ENCODE data around the gene KNSTRN. TPM values are rescaled to one million over a fixed set of nuclear protein-coding genes. Genes with fewer than 3 reads are reported as not detected.
A peak's percentile ranks its signal among the peaks of the same experiment; 100 is the strongest.

KNSTRN gene
- total and polyA plus RNA-seq, 2 of the 8 experiments (the other 6 are each of a cell fraction or from before 2014, with no cell fraction given): 25.1 to 79.4 TPM

GRCh38 chr15:40367686-40368611, 14.6 kb upstream of the KNSTRN start (continued):
- TF ChIP-seq TCF12 (IDR thresholded peaks at IDR 0.05; ENCODE audit: low read depth, low read length): peak; percentile 52; the same call in 1 of the 2 replicates
- TF ChIP-seq EP300 (IDR thresholded peaks at IDR 0.05; ENCODE audit: borderline replicate concordance in 1 of 2, low read depth in 2 of 2, low read length in 2 of 2): peak; percentile 58 to 77; a peak in 2 of 3 replicates
- no peak; the same call in 1 of the 2 replicates for TF ChIP-seq CHD2 (IDR thresholded peaks at IDR 0.05; ENCODE audit: low read length)
- TF ChIP-seq CTCF (IDR thresholded peaks at IDR 0.05; ENCODE audit: control extremely low read depth in 1 of 3, insufficient read depth in 1 of 3, low read depth in 1 of 3, low read length in 3 of 3): peak; percentile 77 to 89 (median 77)
- TF ChIP-seq RAD21 (IDR thresholded peaks at IDR 0.05 in 1 of 2, conservative IDR thresholded peaks at IDR 0.05 in 1 of 2; ENCODE audit: low read depth in 2 of 2, low read length in 2 of 2): peak; percentile 41 to 64
- 0 out of 2 replicates have a peak, but pooled peaks have one; percentile 36 for TF ChIP-seq SP1 (IDR thresholded peaks at IDR 0.05; ENCODE audit: low read depth, low read length)
- TF ChIP-seq HDAC6 (IDR thresholded peaks at IDR 0.05; ENCODE audit: low read depth, low read length): no peak
- no peak for TF ChIP-seq SIX5 (IDR thresholded peaks at IDR 0.05; ENCODE audit: low read depth, low read length)
- TF ChIP-seq TAF7 (optimal IDR thresholded peaks at IDR 0.05; ENCODE audit: borderline replicate concordance, low read depth, low read length): peak; percentile 94
- peak; percentile 89 for TF ChIP-seq KDM4A (IDR thresholded peaks at IDR 0.05; ENCODE audit: low read depth, low read length, severe bottlenecking)
- TF ChIP-seq MAX (IDR thresholded peaks at IDR 0.05): peak; percentile 99
- no peak for TF ChIP-seq ASH2L (IDR thresholded peaks at IDR 0.05; ENCODE audit: low read length)
- TF ChIP-seq EGR1 (IDR thresholded peaks at IDR 0.05; ENCODE audit: borderline replicate concordance, low read depth, low read length): peak; percentile 94
- TF ChIP-seq CTBP2 (IDR thresholded peaks at IDR 0.05; ENCODE audit: borderline replicate concordance, insufficient read depth, insufficient read length, low read length): peak; percentile 93
- TF ChIP-seq E2F6 (IDR thresholded peaks at IDR 0.05): peak; percentile 99
- TF ChIP-seq NANOG (IDR thresholded peaks at IDR 0.05; ENCODE audit: insufficient read depth, low read depth, low read length, poor library complexity, severe bottlenecking): peak; percentile 1
- peak; percentile 49; the same call in 1 of the 2 replicates for TF ChIP-seq TEAD4 (IDR thresholded peaks at IDR 0.05; ENCODE audit: low read depth, low read length)
- peak in 1 of 2 experiments; percentile 89; a peak in 1 of 4 replicates for TF ChIP-seq HDAC2 (IDR thresholded peaks at IDR 0.05; ENCODE audit: borderline replicate concordance in 1 of 2, low read depth in 2 of 2, low read length in 2 of 2)

Measured in H1 (cell line).